ENCODE measurements around the gene ANKLE2. TPM values are rescaled to one million over a fixed set of nuclear protein-coding genes. Genes with fewer than 3 reads are reported as not detected.
"Not testable (repeated sequence)": the region's sequence is repeated elsewhere in the genome, so short reads cannot be mapped to it uniquely, and the experiment has no call there.

ANKLE2 gene
- total RNA-seq = 45.4 TPM
- 62.5 TPM for polyA plus RNA-seq
- long read RNA-seq, donor 1 = 0 reads
- long read RNA-seq, donor 2 = 0 reads
- long read RNA-seq, donor 3, full-length matches to known transcripts = 8 of 14 reads
- long read RNA-seq, donor 3, partial matches to known transcripts = 6 of 14 reads
- long read RNA-seq, donor 3, other reads (novel, unspliced or antisense) = 0 of 14 reads
- long read RNA-seq, donor 4, full-length matches to known transcripts = 8 of 8 reads
- long read RNA-seq, donor 4, partial matches to known transcripts = 0 of 8 reads
- long read RNA-seq, donor 4, other reads (novel, unspliced or antisense) = 0 of 8 reads
- long read RNA-seq, donor 5, full-length matches to known transcripts = 16 of 31 reads
- long read RNA-seq, donor 5, partial matches to known transcripts = 15 of 31 reads
- long read RNA-seq, donor 5, other reads (novel, unspliced or antisense) = 0 of 31 reads
- long read RNA-seq, donor 6, full-length matches to known transcripts = 10 of 17 reads
- long read RNA-seq, donor 6, partial matches to known transcripts = 7 of 17 reads
- long read RNA-seq, donor 6, other reads (novel, unspliced or antisense) = 0 of 17 reads
- long read RNA-seq, donor 7, full-length matches to known transcripts = 12 of 12 reads
- long read RNA-seq, donor 7, partial matches to known transcripts = 0 of 12 reads
- long read RNA-seq, donor 7, other reads (novel, unspliced or antisense) = 0 of 12 reads
- long read RNA-seq, donor 8, full-length matches to known transcripts = 3 of 3 reads
- long read RNA-seq, donor 8, partial matches to known transcripts = 0 of 3 reads
- long read RNA-seq, donor 8, other reads (novel, unspliced or antisense) = 0 of 3 reads
- long read RNA-seq, donor 9, full-length matches to known transcripts = 6 of 6 reads
- long read RNA-seq, donor 9, partial matches to known transcripts = 0 of 6 reads
- long read RNA-seq, donor 9, other reads (novel, unspliced or antisense) = 0 of 6 reads
- long read RNA-seq, donor 10, full-length matches to known transcripts = 7 of 14 reads
- long read RNA-seq, donor 10, partial matches to known transcripts = 7 of 14 reads
- long read RNA-seq, donor 10, other reads (novel, unspliced or antisense) = 0 of 14 reads

- WGBS = under 1% methylated on average over 97 of the region's 97 CpGs
- Histone ChIP-seq H3K36me3 (ENCODE audit: control insufficient read depth in 2 of 2, insufficient read depth in 2 of 2, low read length in 1 of 2) (peaks cover 9 to 21% of the 10 kb centered on the region in 2 donors), H3K4me1 (ENCODE audit: control insufficient read depth in 2 of 2, insufficient read depth in 2 of 2, low read length in 2 of 2) (peaks cover 15 to 39% of the 10 kb centered on the region in 2 donors), H3K27me3 (ENCODE audit: control insufficient read depth in 2 of 2, insufficient read depth in 1 of 2, low read length in 1 of 2) (no peaks in the 10 kb centered on the region), H3K27ac (ENCODE audit: low read depth in 1 of 2, low read length in 1 of 2) (peak within 1 kb of the TSS; percentile 86 to 91), H3K4me3 (ENCODE audit: low read length in 2 of 2) (peak within 1 kb of the TSS; percentile 78 to 98), H3K9me3 (ENCODE audit: control insufficient read depth in 2 of 2, insufficient read depth in 1 of 2, low read length in 1 of 2) (peaks cover 0 to 4% of the 10 kb centered on the region in 2 donors)
- DNase-seq (ENCODE audit: low read depth in 6 of 9, low spot score in 9 of 9) = peak in 3 of 9 donors; percentile 44 to 67 (median 54)
Observed at GRCh38 chr12:132761032-132761920, at the start of gene ANKLE2. ANKLE2 (minus strand) TSS chr12:132761832; CDS start chr12:132761798, 34 bp downstream.

DNA sequence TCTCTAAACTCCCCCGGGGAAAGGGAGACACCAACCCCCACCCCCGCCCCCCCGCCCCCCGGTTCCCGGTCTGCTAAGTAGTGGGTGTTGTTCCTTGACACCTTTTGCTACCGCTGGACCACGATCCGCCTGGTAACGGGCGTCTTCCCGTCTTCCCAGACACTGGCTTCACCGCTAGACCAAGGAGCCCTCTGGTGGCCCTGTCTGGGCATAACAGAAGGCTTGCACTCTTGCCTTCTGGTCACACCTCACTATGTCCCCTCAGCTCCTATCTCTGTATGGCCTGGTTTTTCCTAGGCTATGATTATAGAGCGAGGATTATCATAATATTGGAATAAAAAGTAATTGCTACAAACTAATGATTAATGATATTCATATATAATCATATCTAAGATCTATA is 47.8 kb upstream of the ANKLE2 start:
- H3K36me3 ChIP-seq (ENCODE audit: control insufficient read depth in 2 of 2, insufficient read depth in 2 of 2, low read length in 1 of 2) = peaks cover 79 to 85% of the 10 kb centered on the region in 2 donors
- WGBS = 89% methylated on average over 13 of the region's 13 CpGs
- not testable (repeated sequence) for DNase-seq (ENCODE audit: low read depth in 6 of 9, low spot score in 9 of 9)

GRCh38 chr12:132807295-132808092 is 45.9 kb upstream of the ANKLE2 start:
- Histone ChIP-seq H3K4me3 (ENCODE audit: low read length in 2 of 2) (no peak overlapping the region), H3K9me3 (ENCODE audit: control insufficient read depth in 2 of 2, insufficient read depth in 1 of 2, low read length in 1 of 2) (peaks cover 3 to 12% of the 10 kb centered on the region in 2 donors), H3K27me3 (ENCODE audit: control insufficient read depth in 2 of 2, insufficient read depth in 1 of 2, low read length in 1 of 2) (no peaks in the 10 kb centered on the region), H3K36me3 (ENCODE audit: control insufficient read depth in 2 of 2, insufficient read depth in 2 of 2, low read length in 1 of 2) (peaks cover 81 to 86% of the 10 kb centered on the region in 2 donors), H3K4me1 (ENCODE audit: control insufficient read depth in 2 of 2, insufficient read depth in 2 of 2, low read length in 2 of 2) (peaks cover 3 to 6% of the 10 kb centered on the region in 2 donors), H3K27ac (ENCODE audit: low read depth in 1 of 2, low read length in 1 of 2) (no peak overlapping the region)
- peak in 1 of 9 donors; percentile 10 for DNase-seq (ENCODE audit: low read depth in 6 of 9, low spot score in 9 of 9)
- 94% methylated on average over 25 of the region's 25 CpGs for WGBS

More for the DNA sequence above, 47.8 kb upstream of the ANKLE2 start:
- peaks cover 2 to 12% of the 10 kb centered on the region in 2 donors for H3K9me3 ChIP-seq (ENCODE audit: control insufficient read depth in 2 of 2, insufficient read depth in 1 of 2, low read length in 1 of 2)
- not testable (repeated sequence) for H3K4me3 ChIP-seq (ENCODE audit: low read length in 2 of 2); H3K27ac ChIP-seq (ENCODE audit: low read depth in 1 of 2, low read length in 1 of 2); H3K27me3 ChIP-seq (ENCODE audit: control insufficient read depth in 2 of 2, insufficient read depth in 1 of 2, low read length in 1 of 2); H3K4me1 ChIP-seq (ENCODE audit: control insufficient read depth in 2 of 2, insufficient read depth in 2 of 2, low read length in 2 of 2)

DNA sequence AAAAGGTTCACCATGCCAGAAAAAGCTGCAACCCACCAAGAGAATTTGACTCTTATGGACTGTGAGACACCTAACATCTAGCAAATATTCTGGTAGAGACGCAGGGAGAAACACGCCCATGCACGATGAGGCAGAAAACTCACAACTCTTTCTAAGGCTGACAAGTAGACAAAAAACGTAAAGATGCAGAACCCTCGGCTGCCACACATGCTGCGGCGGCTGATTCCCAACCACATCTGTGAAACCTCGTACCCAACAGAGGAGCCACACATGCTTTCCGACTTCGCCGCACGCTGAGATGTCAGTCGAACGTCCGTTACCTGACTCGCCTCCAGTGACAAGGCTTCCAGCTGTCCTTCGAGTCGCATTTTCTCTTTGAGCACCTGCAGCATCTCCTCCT is 45.2 kb upstream of the ANKLE2 start:
- Histone ChIP-seq H3K27ac (ENCODE audit: low read depth in 1 of 2, low read length in 1 of 2) (no peak overlapping the region), H3K4me1 (ENCODE audit: control insufficient read depth in 2 of 2, insufficient read depth in 2 of 2, low read length in 2 of 2) (peaks cover 3 to 6% of the 10 kb centered on the region in 2 donors), H3K36me3 (ENCODE audit: control insufficient read depth in 2 of 2, insufficient read depth in 2 of 2, low read length in 1 of 2) (peaks cover 81 to 86% of the 10 kb centered on the region in 2 donors), H3K9me3 (ENCODE audit: control insufficient read depth in 2 of 2, insufficient read depth in 1 of 2, low read length in 1 of 2) (peaks cover 2 to 12% of the 10 kb centered on the region in 2 donors), H3K4me3 (ENCODE audit: low read length in 2 of 2) (no peak overlapping the region), H3K27me3 (ENCODE audit: control insufficient read depth in 2 of 2, insufficient read depth in 1 of 2, low read length in 1 of 2) (no peaks in the 10 kb centered on the region)
- peak in 4 of 9 donors; percentile 4 to 57 (median 26) for DNase-seq (ENCODE audit: low read depth in 6 of 9, low spot score in 9 of 9)
- WGBS = 72% methylated on average over 18 of the region's 18 CpGs

DNA sequence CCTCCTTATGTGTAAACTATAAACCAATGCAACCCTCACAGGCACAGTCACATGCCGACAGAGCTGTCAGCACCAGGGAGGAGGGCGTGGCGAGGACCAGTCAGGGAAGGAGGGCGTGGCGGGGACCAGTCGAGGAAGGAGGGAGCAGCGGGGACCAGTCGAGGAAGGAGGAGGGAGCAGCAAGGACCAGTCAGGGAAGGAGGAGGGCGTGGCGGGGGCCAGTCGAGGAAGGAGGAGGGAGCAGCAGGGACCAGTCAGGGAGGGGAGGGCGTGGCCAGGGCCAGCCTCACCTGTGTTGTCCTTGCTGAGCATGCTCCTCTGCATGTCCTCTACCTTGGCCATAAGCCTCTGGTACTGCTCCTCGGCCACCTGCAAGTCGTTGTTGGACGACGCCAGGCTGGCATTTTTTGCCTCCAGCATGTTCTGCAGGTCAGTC is 42.8 kb upstream of the ANKLE2 start:
- WGBS = 88% methylated on average over 16 of the region's 16 CpGs
- Histone ChIP-seq H3K27me3 (ENCODE audit: control insufficient read depth in 2 of 2, insufficient read depth in 1 of 2, low read length in 1 of 2) (no peaks in the 10 kb centered on the region), H3K4me3 (ENCODE audit: low read length in 2 of 2) (no peak overlapping the region), H3K9me3 (ENCODE audit: control insufficient read depth in 2 of 2, insufficient read depth in 1 of 2, low read length in 1 of 2) (peaks cover 0 to 2% of the 10 kb centered on the region in 2 donors), H3K36me3 (ENCODE audit: control insufficient read depth in 2 of 2, insufficient read depth in 2 of 2, low read length in 1 of 2) (peaks cover 83 to 86% of the 10 kb centered on the region in 2 donors), H3K27ac (ENCODE audit: low read depth in 1 of 2, low read length in 1 of 2) (no peak overlapping the region), H3K4me1 (ENCODE audit: control insufficient read depth in 2 of 2, insufficient read depth in 2 of 2, low read length in 2 of 2) (peaks cover 3 to 6% of the 10 kb centered on the region in 2 donors)
- no peak for DNase-seq (ENCODE audit: low read depth in 6 of 9, low spot score in 9 of 9)

DNA sequence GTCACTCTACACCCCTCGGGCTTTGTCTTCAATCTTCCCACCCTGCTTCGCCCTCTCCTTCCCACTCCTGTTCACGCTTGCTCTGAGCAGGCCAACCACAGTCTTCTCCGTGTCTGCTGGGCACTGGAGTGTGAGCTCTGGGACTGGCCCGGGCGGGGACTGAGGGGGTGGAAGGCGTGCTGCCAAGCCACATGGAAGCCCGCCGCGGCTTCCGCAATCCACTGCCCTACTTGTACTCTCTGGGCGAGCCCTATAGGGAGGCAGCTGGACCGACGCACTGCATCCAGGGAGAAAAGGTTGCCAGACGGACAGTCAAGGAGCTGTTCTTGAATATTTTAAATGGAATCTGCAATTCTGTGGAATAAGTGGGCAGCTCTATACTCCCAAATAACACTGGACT is 42.3 kb upstream of the ANKLE2 start:
- Histone ChIP-seq H3K4me3 (ENCODE audit: low read length in 2 of 2) (no peak overlapping the region), H3K36me3 (ENCODE audit: control insufficient read depth in 2 of 2, insufficient read depth in 2 of 2, low read length in 1 of 2) (peaks cover 89 to 91% of the 10 kb centered on the region in 2 donors), H3K27ac (ENCODE audit: low read depth in 1 of 2, low read length in 1 of 2) (no peak overlapping the region), H3K9me3 (ENCODE audit: control insufficient read depth in 2 of 2, insufficient read depth in 1 of 2, low read length in 1 of 2) (peaks cover 0 to 2% of the 10 kb centered on the region in 2 donors), H3K27me3 (ENCODE audit: control insufficient read depth in 2 of 2, insufficient read depth in 1 of 2, low read length in 1 of 2) (no peaks in the 10 kb centered on the region), H3K4me1 (ENCODE audit: control insufficient read depth in 2 of 2, insufficient read depth in 2 of 2, low read length in 2 of 2) (peaks cover 3 to 6% of the 10 kb centered on the region in 2 donors)
- WGBS = 93% methylated on average over 15 of the region's 15 CpGs
- DNase-seq (ENCODE audit: low read depth in 6 of 9, low spot score in 9 of 9) = no peak

- Histone ChIP-seq H3K4me1 (ENCODE audit: control insufficient read depth in 2 of 2, insufficient read depth in 2 of 2, low read length in 2 of 2) (peaks cover 3 to 6% of the 10 kb centered on the region in 2 donors), H3K9me3 (ENCODE audit: control insufficient read depth in 2 of 2, insufficient read depth in 1 of 2, low read length in 1 of 2) (peaks cover 0 to 2% of the 10 kb centered on the region in 2 donors), H3K4me3 (ENCODE audit: low read length in 2 of 2) (no peak overlapping the region), H3K27me3 (ENCODE audit: control insufficient read depth in 2 of 2, insufficient read depth in 1 of 2, low read length in 1 of 2) (no peaks in the 10 kb centered on the region), H3K36me3 (ENCODE audit: control insufficient read depth in 2 of 2, insufficient read depth in 2 of 2, low read length in 1 of 2) (peaks cover 89 to 91% of the 10 kb centered on the region in 2 donors), H3K27ac (ENCODE audit: low read depth in 1 of 2, low read length in 1 of 2) (no peak overlapping the region)
- WGBS = 97% methylated on average over 14 of the region's 14 CpGs
- no peak for DNase-seq (ENCODE audit: low read depth in 6 of 9, low spot score in 9 of 9)
Observed at GRCh38 chr12:132803125-132803524, 41.5 kb upstream of the ANKLE2 start.
